AG10803 (cell line): ENCODE data around the gene CELSR1.
A peak's percentile ranks its signal among the peaks of the same experiment; 100 is the strongest.

Source experiments
- DNase-seq: peaks from one replicate; pipeline ENCODE4 v3.0.0; 2010; ENCODE audit warnings: low read depth
- H3K4me3 ChIP-seq: 2 replicates; pipeline ENCODE4 v1.5.1; 2011; ENCODE audit warnings: mild to moderate bottlenecking, low read length, control low read depth
- CTCF ChIP-seq: conservative IDR thresholded peaks from 2 replicates; pipeline ENCODE4 v1.5.1; 2011; ENCODE audit warnings: mild to moderate bottlenecking, low read length, control low read depth, inconsistent platforms

CELSR1 gene

GRCh38 chr22:46450931-46451561, 86.4 kb downstream of the CELSR1 start:
- no peak for TF ChIP-seq CTCF
- no peak for DNase-seq
- H3K4me3 ChIP-seq: no peak overlapping the region

- no peak for DNase-seq
- TF ChIP-seq CTCF: no peak
- no peak overlapping the region for H3K4me3 ChIP-seq
Measured at GRCh38 chr22:46449974-46450745, 87.3 kb downstream of the CELSR1 start.

- no peak for TF ChIP-seq CTCF
- DNase-seq: no peak
- no peak overlapping the region for H3K4me3 ChIP-seq
Measured at GRCh38 chr22:46449116-46449691, 88.2 kb downstream of the CELSR1 start.

- no peak overlapping the region for H3K4me3 ChIP-seq
- DNase-seq: no peak
- no peak for TF ChIP-seq CTCF
Measured at GRCh38 chr22:46448333-46448732, 89.1 kb downstream of the CELSR1 start.

- no peak for TF ChIP-seq CTCF
- no peak for DNase-seq
- H3K4me3 ChIP-seq: no peak overlapping the region
Measured at GRCh38 chr22:46447906-46448305, 89.5 kb downstream of the CELSR1 start.

- peak; percentile 6 for DNase-seq
- no peak overlapping the region for H3K4me3 ChIP-seq
- TF ChIP-seq CTCF: no peak
Measured at GRCh38 chr22:46446799-46447198, 90.6 kb downstream of the CELSR1 start.

GRCh38 chr22:46445771-46446420, 91.5 kb downstream of the CELSR1 start:
- H3K4me3 ChIP-seq: no peak overlapping the region
- TF ChIP-seq CTCF: no peak
- DNase-seq: no peak
